Measurements from ENCODE around the gene SLC26A1.

Gene SLC26A1

DNA sequence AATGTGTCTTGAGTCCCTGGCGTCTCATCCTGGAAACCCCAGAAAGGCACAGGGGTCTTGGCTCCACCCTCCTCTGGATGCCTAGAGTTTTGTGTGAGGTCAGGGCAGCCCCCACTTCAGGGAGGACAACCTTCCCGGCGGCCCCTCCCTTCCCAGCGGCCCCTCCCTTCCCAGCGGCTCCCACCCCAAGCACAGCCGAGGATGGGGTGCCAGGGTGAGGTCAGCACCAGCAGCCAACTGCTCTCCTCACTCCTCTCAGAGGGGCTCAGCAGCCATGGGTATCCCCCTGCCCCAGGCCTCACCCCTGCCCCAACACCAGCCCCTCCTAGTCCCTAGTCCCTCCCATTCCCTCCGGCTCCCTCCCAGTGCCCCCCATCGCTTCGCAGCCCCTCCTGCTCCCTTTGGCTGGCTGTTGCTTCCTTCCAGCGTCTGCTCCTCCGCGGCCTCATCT lies 37.2 kb downstream of the SLC26A1 start:
- H3K4me3 ChIP-seq (ENCODE audit: control insufficient read depth, low read depth, low read length) = no peak overlapping the region
- TF ChIP-seq, protein P1, sequence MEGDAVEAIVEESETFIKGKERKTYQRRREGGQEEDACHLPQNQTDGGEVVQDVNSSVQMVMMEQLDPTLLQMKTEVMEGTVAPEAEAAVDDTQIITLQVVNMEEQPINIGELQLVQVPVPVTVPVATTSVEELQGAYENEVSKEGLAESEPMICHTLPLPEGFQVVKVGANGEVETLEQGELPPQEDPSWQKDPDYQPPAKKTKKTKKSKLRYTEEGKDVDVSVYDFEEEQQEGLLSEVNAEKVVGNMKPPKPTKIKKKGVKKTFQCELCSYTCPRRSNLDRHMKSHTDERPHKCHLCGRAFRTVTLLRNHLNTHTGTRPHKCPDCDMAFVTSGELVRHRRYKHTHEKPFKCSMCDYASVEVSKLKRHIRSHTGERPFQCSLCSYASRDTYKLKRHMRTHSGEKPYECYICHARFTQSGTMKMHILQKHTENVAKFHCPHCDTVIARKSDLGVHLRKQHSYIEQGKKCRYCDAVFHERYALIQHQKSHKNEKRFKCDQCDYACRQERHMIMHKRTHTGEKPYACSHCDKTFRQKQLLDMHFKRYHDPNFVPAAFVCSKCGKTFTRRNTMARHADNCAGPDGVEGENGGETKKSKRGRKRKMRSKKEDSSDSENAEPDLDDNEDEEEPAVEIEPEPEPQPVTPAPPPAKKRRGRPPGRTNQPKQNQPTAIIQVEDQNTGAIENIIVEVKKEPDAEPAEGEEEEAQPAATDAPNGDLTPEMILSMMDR (conservative IDR thresholded peaks at IDR 0.05; ENCODE audit: control insufficient read depth, insufficient read depth, low read depth, low read length) = no peak
- DNase-seq (ENCODE audit: low read depth) = no peak

DNA sequence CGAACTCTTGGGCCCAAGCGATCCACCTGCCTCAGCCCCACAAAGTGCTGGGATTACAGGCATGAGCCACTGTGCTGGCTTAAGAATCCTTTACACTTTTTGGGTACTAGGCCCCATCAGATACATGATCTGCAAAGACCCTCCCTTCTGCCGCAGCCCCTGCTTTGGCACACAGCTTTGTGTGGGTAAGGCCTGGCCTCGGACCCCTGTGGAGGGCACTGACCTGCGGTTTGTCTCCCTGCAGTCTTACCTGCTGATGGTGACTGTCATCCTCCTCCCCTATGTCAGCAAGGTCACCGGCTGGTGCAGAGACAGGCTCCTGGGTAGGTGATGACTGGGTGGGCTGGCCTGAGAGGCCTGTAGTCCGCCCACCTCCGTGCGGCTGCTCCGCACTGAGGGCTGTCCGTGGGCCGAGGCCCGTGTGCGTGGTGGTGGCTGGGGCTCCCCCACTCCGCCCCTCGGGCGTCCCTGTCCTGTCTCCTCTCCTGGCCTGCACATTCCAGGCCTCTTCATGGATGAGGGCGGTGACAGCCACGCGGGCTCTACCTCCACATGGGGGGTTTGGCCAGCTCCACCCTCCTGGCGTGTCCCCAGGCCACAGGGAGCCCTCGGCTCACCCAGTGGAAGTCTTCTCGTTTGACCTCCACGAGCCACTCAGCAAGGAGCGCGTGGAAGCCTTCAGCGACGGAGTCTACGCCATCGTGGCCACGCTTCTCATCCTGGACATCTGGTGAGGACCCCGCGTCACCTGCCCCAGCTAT lies 37.9 kb downstream of the SLC26A1 start:
- DNase-seq (ENCODE audit: low read depth) = no peak
- no peak overlapping the region for H3K4me3 ChIP-seq (ENCODE audit: control insufficient read depth, low read depth, low read length)
- TF ChIP-seq, protein P1 (conservative IDR thresholded peaks at IDR 0.05; ENCODE audit: control insufficient read depth, insufficient read depth, low read depth, low read length) = no peak

DNA sequence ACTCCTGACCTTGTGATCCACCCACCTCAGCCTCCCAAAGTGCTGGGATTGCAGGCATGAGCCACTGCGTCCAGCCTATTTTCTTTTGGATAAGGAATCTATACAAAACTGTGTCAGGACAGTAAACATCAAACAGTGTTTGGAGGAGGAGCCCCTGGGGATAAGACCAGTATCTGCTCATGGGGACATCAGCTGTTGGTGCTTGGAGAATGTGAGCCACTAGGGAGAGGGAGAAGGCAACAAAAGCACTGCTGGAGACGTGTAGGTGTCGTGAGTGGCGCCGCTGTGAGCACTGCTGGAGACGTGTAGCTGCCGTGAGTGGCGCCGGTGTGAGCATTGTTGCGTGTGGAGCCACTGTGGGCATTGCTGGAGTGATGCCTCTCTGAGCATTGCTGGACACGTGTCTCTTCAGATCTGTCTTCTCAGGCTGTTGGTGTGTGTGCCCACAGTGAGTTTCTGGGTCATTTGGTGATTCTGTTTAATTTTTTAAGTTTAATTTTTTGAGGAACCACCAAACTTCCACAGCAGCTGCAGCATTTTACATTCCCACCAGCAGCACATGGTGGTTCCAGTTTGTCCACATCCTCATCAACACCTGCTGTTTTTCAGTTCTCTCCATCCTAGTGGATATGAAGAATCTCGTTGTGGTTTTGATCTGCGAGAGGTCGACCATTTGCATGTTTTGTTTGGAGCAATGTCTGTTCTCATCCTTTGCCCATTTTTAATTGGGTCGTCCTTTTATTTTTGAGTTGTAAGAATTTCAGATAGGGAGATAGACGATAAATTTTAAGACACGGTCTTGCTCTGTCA lies 38.8 kb downstream of the SLC26A1 start:
- TF ChIP-seq, protein P1 (conservative IDR thresholded peaks at IDR 0.05; ENCODE audit: control insufficient read depth, insufficient read depth, low read depth, low read length) = no peak
- no peak overlapping the region for H3K4me3 ChIP-seq (ENCODE audit: control insufficient read depth, low read depth, low read length)
- DNase-seq (ENCODE audit: low read depth) = no peak

DNA sequence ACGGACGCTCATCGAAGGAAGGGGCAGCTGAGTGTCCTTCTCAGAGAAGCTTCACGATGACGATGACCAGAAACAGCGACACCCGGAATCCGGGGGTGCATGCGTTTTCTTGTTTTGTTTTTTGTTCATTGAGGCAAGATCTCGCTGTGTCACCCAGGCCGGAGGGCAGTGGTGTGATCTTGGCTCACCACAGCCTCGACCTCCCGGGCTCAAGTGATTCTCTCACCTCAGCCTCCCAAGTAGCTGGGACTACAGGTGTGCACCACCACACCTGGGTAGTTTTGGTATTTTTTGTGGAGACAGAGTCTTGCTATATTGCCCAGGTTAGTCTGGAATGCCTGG lies 39.7 kb downstream of the SLC26A1 start:
- TF ChIP-seq, protein P1 (conservative IDR thresholded peaks at IDR 0.05; ENCODE audit: control insufficient read depth, insufficient read depth, low read depth, low read length) = no peak
- DNase-seq (ENCODE audit: low read depth) = no peak
- H3K4me3 ChIP-seq (ENCODE audit: control insufficient read depth, low read depth, low read length) = no peak overlapping the region

DNA sequence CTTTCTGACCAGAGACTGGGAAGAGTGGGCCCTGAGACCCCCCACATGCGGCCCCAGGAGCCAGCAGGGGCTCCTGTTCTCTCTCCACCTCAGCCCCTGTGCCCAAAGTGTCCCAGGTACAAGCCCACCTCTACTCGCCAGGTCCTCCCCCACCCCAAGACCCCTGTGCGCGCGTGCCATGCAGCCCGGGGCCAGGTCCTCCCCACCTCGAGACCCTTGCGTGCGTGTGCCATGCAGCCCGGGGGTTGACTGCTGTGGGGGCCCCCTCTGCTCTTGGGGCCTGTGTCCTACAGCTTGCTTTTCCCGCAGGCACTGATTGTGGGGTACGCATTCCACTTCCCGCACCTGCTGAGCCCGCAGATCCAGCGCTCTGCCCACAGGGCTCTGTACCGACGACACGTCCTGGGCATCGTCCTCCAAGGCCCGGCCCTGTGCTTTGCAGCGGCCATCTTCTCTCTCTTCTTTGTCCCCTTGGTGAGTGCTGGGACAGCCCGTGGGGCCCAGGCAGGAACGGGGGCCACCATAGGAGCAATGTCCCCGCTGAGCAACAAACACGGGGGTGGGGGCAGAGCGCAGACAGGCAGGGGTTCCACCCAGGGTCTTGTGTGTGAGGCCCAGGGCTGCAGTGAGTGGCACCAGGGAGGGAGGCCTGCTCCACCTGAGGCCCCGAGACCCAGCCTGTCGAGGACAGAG lies 40.2 kb downstream of the SLC26A1 start:
- no peak overlapping the region for H3K4me3 ChIP-seq (ENCODE audit: control insufficient read depth, low read depth, low read length)
- DNase-seq (ENCODE audit: low read depth) = no peak
- TF ChIP-seq, protein P1 (conservative IDR thresholded peaks at IDR 0.05; ENCODE audit: control insufficient read depth, insufficient read depth, low read depth, low read length) = no peak

DNA sequence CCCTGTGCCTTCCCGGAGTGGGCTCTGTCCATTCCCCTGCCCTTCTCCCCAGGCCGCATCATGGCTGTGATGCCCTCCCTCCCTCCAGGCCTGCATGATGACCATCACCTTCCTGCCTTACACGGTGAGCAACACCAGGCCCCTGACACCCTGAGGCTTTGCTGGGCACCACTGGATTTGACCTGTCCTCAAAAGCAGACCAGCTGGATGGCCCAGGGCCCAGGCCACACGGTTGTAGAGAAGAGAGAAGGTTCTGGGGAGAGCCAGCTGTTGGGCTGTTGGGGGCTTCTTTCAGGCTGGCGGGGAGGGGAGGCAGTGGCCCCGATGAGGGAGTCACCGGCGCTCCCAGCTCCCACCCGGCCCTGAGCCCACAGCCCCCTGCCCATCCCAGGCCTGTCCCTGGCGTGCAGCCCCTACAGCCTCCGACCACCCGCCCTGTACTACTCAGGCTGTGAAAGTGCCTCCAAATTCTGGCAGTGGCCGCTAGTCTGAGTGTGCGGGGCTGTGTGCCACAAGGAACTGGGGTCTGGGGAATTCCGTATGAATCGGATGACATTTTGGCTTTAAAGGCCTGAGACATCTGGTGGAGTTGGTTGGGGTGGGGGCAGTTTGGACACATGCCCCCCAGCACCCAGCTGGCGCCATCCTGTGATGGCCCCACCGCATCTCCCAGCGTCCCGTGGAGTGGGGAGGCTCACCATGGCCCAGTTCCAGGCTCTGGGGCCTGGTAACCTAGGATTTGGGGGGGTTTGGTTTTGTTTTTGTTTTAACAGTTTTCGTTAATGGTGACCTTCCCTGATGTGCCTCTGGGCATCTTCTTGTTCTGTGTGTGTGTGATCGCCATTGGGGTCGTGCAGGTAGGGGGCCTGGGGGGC lies 41.4 kb downstream of the SLC26A1 start:
- TF ChIP-seq, protein P1 (conservative IDR thresholded peaks at IDR 0.05; ENCODE audit: control insufficient read depth, insufficient read depth, low read depth, low read length) = no peak
- no peak overlapping the region for H3K4me3 ChIP-seq (ENCODE audit: control insufficient read depth, low read depth, low read length)
- DNase-seq (ENCODE audit: low read depth) = no peak

Data from fibroblast of mammary gland (primary cell).